OCI-M1 (cell line): ENCODE data around the gene GPR162.

Experiments
- DNase-seq: peaks from one replicate; lab custom pipeline; 2025; lab: John Stamatoyannopoulos, UW

The GPR162 gene

DNA sequence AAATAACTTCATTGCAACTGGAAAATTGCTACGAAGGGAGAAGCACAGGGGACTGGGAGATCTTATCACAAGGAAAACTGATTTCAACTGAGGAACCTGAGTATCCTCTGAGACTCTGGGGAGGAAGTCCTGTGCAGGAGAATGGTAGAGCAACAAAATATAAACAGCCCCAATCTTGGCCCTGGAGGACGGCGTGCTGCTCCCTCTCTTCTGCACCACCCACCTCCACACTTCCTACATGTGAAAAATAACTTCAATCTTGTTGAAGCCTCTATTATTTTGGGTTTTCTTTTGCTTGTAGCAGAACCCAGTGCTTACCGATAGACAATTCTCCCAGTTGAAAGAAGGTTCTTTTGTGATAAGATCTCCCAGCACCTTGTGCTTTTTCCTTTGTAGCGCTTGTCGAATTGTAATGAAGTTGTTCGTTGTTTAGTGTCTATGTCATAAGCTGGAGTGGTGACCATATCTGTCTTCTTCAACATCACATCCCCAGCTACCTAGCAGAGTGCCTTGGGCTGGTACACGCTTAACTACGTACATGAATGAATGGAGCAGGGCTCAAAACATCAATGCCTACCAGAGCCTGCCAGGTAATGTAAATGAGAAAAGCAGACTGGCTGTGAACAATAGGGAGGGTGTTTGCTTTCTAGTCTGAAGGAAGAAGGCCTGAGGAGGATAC lies 35.1 kb upstream of the GPR162 start:
- DNase-seq: no peak

DNA sequence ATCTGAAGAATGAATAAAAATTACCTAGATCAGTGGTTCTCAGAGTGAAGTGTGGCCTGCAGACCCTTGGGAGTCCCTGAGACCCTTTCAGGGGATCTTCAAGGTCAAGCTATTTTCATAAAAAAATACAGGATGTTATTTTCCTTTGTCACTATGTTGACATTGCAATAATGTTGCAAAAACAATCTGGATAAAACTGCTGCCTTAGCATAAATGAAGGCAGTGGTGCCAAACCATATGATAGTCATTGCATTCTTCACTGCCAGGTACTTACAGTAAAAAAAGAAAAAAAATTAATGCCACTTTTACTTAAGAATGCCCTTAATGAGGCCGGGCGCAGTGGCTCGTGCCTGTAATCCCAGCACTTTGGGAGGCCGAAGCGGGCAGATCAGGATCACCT lies 34.3 kb upstream of the GPR162 start:
- no peak for DNase-seq

DNA sequence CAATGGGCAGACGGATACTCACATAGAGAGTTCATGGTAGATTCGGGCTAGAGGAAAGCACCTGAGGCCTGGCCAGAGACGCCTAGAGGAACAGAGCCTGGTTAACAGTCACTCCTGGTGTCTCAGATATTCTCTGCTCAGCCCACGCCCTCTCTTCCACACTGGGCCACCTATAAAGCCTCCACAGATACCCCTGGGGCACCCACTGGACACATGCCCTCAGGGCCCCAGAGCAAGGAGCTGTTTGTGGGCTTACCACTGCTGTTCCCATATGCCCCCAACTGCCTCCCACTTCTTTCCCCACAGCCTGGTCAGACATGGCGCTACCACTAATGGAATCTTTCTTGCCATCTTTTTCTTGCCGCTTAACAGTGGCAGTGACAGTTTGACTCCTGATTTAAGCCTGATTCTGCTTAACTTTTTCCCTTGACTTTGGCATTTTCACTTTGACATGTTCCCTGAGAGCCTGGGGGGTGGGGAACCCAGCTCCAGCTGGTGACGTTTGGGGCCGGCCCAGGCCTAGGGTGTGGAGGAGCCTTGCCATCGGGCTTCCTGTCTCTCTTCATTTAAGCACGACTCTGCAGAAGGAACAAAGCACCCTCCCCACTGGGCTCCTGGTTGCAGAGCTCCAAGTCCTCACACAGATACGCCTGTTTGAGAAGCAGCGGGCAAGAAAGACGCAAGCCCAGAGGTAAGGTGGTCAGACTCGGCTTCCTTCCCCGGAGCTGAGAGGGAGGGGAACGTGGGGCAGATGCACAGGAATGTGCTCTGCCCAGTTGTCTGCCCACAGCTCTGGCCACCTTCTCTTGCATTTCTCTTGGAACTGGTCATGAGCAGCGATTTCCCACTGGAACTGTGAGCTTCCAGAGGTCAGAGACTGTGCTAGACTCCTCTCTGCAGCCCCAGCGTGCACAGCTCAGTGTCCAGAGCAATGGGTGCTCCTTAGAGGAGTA lies 32.4 kb upstream of the GPR162 start, which contains the start of gene CD4:
TSS of gene CD4 (plus strand) at position 557 of the 953 bp plus-strand sequence. CDS start 10,611 bp downstream, outside the sequence.
- peak; percentile 72 for DNase-seq

DNA sequence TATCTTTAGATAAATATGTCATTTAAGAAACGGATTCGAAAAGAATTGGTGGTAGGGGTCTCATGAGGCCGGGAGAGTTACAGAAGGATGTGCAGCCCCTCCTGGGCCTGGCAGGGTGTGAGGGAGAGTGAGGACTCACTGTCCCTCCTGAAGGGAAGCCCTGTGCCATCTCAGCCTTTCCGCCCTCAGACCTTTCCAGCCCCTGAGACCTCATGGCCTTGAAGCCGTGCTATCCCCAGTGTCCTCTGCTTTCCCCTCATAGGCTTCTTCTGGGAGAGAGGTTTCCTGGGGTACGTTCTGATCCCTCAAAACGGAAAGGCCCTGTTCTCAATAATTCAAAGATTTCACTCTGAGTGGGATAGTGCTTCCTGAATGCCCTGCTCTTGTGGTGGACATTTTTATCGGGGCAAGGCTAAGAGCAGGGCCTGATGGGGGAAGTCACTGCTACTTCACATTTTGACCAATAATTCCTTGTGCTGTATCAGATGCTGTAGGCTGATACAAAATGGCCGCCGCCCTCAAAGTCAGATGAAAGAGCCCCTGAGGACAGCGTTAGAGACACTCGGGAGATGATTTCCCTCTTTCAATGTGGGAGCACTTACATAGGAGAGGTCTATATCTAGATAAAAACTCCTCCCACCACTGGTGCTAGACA lies 31.0 kb upstream of the GPR162 start:
- DNase-seq: peak; percentile 50

DNA sequence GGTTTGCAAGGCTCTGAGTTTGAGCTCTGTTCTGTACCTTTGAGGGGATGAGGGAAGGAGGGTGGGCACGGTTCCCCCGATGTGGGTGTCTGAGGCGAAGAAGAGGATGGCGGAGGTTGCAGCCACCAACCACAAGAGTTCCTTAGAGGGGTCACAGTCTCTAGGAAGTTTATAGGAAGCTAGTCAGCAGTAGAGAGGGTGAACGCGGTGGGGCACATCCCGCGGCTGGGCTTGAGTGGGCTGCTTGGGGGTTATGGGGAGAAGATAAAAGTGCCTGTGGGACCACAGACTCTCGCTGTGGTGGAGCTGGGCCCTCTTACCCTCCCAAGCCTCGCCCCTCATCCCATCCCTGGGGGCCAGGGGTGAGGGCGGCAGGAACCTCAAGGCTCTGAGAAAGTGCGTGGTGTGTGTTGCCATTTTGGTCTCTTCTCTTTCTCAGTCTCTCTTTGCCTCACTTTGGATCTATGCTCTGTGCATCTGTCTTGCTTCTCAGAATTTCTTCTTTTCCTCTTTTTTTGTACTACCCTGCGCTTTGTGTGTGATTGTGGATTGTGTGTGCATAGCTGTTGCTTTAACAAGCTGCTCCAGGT lies 29.6 kb upstream of the GPR162 start:
- DNase-seq: no peak

DNA sequence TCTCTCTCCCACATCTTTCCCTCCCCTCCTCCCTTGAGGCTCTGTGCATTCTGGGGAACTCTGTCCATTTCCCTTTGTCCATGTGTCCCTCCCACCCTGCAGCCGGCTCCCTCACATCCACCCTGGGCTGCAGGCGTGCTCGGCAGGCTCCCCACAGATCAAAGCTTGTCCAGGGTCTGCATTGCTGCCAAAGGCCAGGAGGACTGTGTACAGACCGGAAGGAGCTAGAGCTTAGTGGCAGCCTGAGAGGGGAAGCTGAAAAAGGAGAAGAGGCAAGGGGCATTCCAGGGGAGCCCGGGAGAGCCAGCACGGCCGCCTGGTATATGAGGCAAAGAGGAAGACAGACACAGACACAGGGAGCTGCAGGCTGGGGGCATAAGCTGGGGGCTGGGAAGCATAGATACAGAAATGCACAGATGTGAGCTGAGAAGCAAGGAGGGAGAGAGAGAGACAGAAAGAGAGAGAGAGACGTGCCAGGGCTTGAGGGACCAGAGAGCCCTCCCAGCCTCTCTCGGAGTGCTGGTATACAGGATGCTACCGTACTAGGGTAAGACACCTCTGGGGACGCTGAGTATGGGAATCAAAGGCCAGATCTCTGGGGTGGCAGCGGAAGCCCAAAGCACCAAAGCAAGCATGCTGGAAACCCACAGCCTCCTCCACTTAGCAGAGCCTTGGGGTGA lies 29.0 kb upstream of the GPR162 start:
- peak; percentile 19 for DNase-seq

DNA sequence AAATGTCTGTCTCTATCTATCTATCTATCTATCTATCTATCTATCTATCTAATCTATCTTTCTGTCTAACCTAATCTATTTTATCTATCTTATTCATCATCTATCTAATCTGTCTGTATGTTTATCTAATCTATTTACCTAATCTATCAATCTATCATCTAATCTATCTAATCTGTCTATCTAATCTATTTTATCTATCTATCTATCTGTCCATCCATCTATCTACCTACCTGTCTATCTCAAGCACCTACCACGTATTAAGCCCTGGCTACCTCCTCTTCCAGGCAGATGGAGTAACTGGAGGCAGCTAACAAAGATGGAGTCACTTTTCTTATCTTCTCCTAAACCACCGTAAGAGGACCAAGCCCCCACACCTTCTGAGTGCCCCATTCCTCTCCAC lies 26.5 kb upstream of the GPR162 start:
- no peak for DNase-seq

DNA sequence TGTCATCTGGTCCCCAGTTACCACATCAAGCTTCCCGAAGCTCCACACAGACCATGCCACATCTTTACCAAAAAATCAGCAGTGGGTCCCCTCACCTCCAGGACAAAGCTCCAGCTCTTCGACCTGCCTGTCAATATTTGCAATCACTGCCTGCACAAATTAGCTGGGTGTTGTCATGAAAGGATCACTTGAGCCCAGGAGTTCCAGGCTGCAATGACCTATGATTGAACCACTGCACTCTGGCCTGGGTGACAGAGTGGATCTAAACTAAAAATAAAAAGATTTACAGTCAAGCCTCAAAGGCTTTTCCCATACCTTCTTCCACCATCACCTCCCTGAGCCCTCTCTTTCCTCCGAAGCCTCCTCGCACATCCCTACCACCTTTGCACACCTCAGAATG lies 25.0 kb upstream of the GPR162 start:
- DNase-seq: no peak

DNA sequence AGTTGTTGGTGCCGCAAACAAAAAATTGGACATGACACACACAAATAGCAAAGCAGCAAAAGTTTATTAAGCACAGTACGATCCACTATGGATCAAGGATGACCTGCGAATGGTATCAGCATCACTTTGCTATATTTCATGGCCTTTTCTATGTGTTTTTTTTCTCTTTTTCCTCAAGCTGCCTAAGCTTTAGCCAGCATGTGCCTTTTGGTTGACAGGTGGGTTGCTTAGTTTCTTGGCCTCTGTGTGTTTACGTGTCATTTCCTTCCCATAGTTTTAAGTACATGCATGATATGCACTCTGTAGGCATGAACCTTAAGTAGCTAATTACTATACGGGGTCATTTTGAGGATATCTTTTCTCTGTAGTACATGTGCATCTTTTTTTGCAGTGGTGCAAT lies 22.5 kb upstream of the GPR162 start:
- DNase-seq: no peak

DNA sequence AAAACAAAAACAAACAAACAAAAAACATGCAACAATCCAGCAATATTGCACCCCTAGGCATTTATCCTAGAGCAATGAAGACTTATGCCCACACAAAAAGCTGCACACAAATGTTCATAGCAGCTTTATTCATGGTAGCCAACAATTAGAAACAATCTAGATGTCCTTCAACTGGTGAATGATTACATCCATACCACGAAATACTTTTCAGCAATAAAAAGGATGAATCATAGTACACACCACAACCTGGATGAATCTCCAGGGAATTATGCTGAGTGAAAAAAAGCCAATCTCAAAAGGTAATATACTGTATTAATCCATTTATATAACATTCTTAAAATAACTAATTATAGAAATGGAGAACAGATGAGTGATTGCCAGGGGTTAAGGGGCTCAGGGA lies 14.5 kb upstream of the GPR162 start:
- DNase-seq: no peak

DNA sequence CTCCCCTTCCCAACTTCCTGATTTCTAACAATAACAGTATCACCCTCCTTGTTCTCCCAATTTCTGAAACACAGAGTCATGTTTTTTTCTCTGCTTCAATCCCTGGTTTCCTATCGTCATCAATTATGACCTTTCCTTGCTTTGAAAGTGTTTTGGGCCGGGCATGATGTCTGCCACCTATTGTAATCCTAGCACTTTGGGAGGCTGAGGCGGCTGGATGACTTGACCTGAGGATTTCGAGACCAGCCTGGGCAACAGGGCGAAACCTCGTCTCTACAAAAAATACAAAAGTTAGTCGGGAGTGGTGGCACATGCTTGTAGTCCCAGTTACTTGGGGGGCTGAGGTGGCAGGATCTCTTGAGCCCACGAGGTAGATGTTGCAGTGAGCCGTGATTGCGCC lies 12.6 kb upstream of the GPR162 start:
- DNase-seq: no peak

DNA sequence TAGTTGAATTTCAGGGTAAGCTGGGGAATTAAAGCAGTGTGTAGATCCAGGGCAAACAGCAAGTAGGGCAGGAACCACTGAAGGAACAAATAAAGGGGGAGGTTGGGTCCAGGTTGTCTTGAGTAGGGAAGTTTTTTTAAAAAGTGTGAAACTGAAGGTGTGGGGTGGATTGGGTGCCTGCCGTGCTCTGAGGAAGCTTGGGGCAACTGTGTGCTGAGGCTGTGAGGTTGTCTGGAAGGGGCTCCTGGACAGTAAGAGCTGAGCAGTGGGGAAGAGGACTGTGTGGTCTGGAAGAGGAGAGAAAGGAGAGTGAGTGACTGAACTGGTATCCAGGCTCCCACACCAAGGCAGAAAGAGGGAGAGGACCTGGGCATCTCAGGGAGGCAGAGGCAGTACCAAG lies 10.9 kb upstream of the GPR162 start:
- no peak for DNase-seq

DNA sequence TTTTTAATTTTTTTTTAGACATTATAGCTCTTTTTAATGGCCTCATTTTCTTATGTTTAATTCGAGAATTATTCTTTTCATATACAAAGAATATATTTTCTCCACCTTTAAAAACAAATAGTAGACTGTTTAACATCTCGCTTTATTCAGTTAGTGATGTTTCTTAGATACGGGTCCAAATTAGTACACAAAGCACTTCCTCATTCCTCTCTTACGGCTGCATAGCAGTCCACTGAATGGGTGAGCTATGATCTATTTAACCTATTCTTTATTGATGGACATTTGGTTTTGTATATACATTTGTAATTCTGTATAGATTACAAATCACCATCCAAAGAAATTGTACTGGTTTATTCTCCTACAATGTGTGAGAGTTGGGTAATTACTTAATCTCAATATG lies 8.3 kb upstream of the GPR162 start:
- no peak for DNase-seq

DNA sequence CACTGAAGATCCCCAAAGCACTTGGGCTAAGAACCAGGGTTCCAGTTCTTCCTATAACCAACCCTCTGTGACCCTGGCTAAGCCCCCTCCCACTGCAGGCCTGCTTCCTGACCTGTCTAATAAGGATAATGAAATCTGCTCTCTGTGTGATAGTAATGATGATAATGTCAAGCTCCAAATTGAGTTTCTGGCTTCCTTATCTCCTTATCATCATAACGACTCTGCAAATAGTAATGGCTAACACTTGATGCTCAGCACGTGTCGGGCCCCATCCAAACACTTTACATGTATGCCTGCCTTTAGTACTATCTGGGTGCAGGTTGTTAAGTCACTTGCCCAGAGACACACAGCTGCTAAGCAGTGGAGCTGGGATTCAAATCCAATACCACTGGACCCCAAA lies 5.0 kb upstream of the GPR162 start:
- DNase-seq: no peak

DNA sequence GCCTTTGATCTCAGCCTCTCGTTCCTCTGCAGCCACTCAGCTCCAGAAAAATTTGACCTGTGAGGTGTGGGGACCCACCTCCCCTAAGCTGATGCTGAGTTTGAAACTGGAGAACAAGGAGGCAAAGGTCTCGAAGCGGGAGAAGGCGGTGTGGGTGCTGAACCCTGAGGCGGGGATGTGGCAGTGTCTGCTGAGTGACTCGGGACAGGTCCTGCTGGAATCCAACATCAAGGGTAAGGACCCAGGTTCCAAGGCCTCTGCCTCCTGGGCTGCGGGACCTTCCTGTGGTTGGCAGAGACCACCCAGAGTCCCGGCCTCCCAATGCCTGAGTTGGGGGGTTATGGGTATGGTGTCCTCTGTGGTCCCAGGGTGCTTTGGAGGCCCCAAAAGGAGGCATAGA lies 4.5 kb upstream of the GPR162 start:
- DNase-seq: no peak

DNA sequence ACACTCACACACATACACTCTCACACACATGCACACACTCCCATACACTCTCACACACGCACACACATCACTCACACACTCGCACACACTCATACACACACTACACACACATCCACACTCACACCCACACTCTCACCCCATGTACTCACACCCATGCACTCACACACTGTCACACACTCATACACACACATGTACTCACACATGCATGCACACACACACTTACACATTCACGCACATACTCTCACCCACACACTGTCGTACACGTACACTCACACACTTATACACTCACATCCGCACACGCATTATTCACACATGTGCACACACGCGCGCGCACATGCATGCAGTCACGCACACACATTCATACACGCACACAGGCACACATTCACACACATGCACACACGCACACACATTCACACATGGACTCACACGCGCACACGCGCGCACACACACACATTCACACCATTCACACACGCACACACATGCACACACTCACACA lies 3.9 kb upstream of the GPR162 start:
- DNase-seq: no peak

DNA sequence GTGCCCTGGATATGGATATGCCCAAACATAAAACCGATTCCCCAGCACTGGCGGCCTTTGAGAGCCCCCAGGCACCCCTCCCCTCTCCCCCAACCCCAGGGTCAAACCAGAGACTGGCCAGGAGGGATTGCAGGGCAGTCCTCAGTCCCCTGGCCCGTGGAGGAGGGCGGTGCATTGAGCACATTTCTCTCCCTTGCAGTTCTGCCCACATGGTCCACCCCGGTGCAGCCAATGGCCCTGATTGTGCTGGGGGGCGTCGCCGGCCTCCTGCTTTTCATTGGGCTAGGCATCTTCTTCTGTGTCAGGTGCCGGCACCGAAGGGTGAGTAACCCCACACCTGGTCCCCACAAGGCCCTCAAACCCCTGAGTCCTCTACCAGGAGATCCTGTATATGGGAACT lies 3.4 kb upstream of the GPR162 start:
- no peak for DNase-seq

DNA sequence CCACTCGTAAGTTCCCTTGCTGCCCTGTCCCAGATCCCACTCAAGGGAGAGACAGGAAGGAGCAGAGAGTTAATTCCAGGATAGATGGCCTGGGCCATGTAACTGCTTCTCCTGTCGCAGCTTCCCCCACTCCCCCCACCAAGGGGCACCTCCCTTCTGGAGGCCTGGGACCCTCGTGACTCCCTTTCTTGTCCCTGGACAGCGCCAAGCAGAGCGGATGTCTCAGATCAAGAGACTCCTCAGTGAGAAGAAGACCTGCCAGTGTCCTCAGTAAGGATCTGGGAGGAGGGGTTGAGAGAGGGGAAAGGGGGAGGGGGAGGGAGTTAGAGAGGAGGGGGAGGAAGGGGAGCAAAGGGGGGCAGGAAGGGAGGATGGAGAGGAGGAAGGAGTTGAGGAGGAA lies 3.0 kb upstream of the GPR162 start:
- no peak for DNase-seq

DNA sequence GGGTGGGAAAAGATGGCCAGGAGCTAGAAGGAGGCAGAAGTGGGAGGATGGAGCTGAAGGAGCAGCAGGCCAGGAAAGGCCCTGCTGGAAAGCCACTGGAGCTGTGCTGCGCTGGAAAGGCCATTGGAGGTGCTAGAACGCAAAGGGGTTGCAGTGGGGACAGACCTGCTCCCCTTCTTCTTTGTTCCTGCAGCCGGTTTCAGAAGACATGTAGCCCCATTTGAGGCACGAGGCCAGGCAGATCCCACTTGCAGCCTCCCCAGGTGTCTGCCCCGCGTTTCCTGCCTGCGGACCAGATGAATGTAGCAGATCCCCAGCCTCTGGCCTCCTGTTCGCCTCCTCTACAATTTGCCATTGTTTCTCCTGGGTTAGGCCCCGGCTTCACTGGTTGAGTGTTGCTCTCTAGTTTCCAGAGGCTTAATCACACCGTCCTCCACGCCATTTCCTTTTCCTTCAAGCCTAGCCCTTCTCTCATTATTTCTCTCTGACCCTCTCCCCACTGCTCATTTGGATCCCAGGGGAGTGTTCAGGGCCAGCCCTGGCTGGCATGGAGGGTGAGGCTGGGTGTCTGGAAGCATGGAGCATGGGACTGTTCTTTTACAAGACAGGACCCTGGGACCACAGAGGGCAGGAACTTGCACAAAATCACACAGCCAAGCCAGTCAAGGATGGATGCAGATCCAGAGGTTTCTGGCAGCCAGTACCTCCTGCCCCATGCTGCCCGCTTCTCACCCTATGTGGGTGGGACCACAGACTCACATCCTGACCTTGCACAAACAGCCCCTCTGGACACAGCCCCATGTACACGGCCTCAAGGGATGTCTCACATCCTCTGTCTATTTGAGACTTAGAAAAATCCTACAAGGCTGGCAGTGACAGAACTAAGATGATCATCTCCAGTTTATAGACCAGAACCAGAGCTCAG lies 2.3 kb upstream of the GPR162 start:
- no peak for DNase-seq

DNA sequence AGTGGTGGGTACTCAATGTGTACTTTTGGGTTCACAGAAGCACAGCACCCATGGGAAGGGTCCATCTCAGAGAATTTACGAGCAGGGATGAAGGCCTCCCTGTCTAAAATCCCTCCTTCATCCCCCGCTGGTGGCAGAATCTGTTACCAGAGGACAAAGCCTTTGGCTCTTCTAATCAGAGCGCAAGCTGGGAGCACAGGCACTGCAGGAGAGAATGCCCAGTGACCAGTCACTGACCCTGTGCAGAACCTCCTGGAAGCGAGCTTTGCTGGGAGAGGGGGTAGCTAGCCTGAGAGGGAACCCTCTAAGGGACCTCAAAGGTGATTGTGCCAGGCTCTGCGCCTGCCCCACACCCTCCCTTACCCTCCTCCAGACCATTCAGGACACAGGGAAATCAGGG lies 1.5 kb upstream of the GPR162 start:
- DNase-seq: no peak
